HEK293 (cell line): ENCODE results near the gene ABHD4.

Experiments
- CTCF ChIA-PET: fragments of 350-600 bp; formaldehyde crosslinking; extraction: SDS; loops from one replicate; lab custom pipeline; 2021; ENCODE audit warnings: antibody characterized with exemption; lab: Yijun Ruan, JAX
- POLR2A ChIA-PET: fragments of 300-600 bp; formaldehyde crosslinking; extraction: SDS; loops from one replicate; lab custom pipeline; 2020; ENCODE audit warnings: antibody characterized with exemption, inconsistent platforms; lab: Yijun Ruan, JAX
- H3K27ac ChIP-seq: fragments of 200-500 bp; sonication (Bioruptor generic); 2 replicates; pipeline ENCODE4 v1.5.1; 2014; ENCODE audit warnings: low read depth, low read length, control low read depth, inconsistent platforms; ENCODE audit errors: extremely low read depth
- H3K36me3 ChIP-seq, 2 experiments: fragments of 200-500 bp in 1 of 2; sonication (Bioruptor generic) in 1 of 2; 1 replicate in 1 of 2; 2 replicates in 1 of 2; pipeline ENCODE4 v1.5.1; 2014 to 2017; ENCODE audit warnings: inconsistent platforms in 2 of 2, low read length in 2 of 2; ENCODE audit not compliant: control insufficient read depth in 2 of 2, insufficient read depth in 1 of 2
- H3K4me1 ChIP-seq: fragments of 200-500 bp; sonication (Bioruptor generic); 2 replicates; pipeline ENCODE4 v1.5.1; 2014; ENCODE audit warnings: mild to moderate bottlenecking, low read length, inconsistent platforms; ENCODE audit not compliant: control insufficient read depth, insufficient read depth
- H3K4me3 ChIP-seq: 2 replicates; pipeline ENCODE4 v1.5.1; 2011; ENCODE audit warnings: low read depth, mild to moderate bottlenecking, control low read depth, low read length, moderate library complexity
- H3K9me3 ChIP-seq: fragments of 200-500 bp; sonication (Bioruptor generic); 2 replicates; pipeline ENCODE4 v1.5.1; 2014; ENCODE audit warnings: low read depth, low read length, inconsistent platforms; ENCODE audit not compliant: control insufficient read depth, insufficient read depth
- GLI4 ChIP-seq: fragments of 450-650 bp; formaldehyde crosslinking; IDR thresholded peaks from 2 replicates; pipeline ENCODE4 v1.5.1; 2016; ENCODE audit warnings: missing biosample characterization, missing genetic modification characterization
- GLIS2 ChIP-seq: fragments of 450-650 bp; formaldehyde crosslinking; IDR thresholded peaks from 2 replicates; pipeline ENCODE4 v1.5.1; 2016; ENCODE audit warnings: missing biosample characterization, missing genetic modification characterization
- HOXA7 ChIP-seq: sonication (generic); formaldehyde crosslinking; IDR thresholded peaks from 2 replicates; pipeline ENCODE4 v1.8.1; 2022; ENCODE audit warnings: missing genetic modification reagents, borderline replicate concordance
- IKZF3 ChIP-seq: fragments of 450-650 bp; IDR thresholded peaks from 2 replicates; pipeline ENCODE4 v1.5.0; 2018; ENCODE audit warnings: missing biosample characterization, mild to moderate bottlenecking, missing genetic modification characterization, moderate library complexity
- KLF1 ChIP-seq: fragments of 450-650 bp; formaldehyde crosslinking; IDR thresholded peaks from 2 replicates; pipeline ENCODE4 v1.5.1; 2016; ENCODE audit warnings: missing biosample characterization, missing genetic modification characterization
- SETDB1 ChIP-seq: IDR thresholded peaks from one replicate; pipeline ENCODE4 v1.6.1; 2017; ENCODE audit warnings: mild to moderate bottlenecking, low read length, moderate library complexity, mixed read lengths; ENCODE audit not compliant: insufficient read length
- SP2 ChIP-seq: fragments of 450-650 bp; formaldehyde crosslinking; IDR thresholded peaks from 2 replicates; pipeline ENCODE4 v1.5.1; 2016; ENCODE audit warnings: missing biosample characterization, missing genetic modification characterization
- SP7 ChIP-seq: fragments of 450-650 bp; formaldehyde crosslinking; IDR thresholded peaks from 2 replicates; pipeline ENCODE4 v1.5.1; 2016; ENCODE audit warnings: missing biosample characterization, missing genetic modification characterization
- TRIM28 ChIP-seq: IDR thresholded peaks from 2 replicates; pipeline ENCODE4 v1.6.1; 2011; ENCODE audit warnings: low read length, control low read depth, borderline replicate concordance
- ZFHX2 ChIP-seq: fragments of 450-650 bp; formaldehyde crosslinking; conservative IDR thresholded peaks from 2 replicates; pipeline ENCODE4 v1.5.1; 2016; ENCODE audit warnings: missing biosample characterization, missing genetic modification characterization
- ZIC2 ChIP-seq: fragments of 450-650 bp; formaldehyde crosslinking; IDR thresholded peaks from 2 replicates; pipeline ENCODE4 v1.5.1; 2016; ENCODE audit warnings: missing biosample characterization, missing genetic modification characterization
- ZNF112 ChIP-seq: fragments of 450-650 bp; formaldehyde crosslinking; IDR thresholded peaks from 2 replicates; pipeline ENCODE4 v1.5.0; 2017; ENCODE audit warnings: missing biosample characterization, missing genetic modification characterization
- ZNF157 ChIP-seq: fragments of 450-650 bp; formaldehyde crosslinking; IDR thresholded peaks from 2 replicates; pipeline ENCODE4 v1.5.1; 2016; ENCODE audit warnings: missing biosample characterization, missing genetic modification characterization
- ZNF16 ChIP-seq: fragments of 450-650 bp; formaldehyde crosslinking; IDR thresholded peaks from 2 replicates; pipeline ENCODE4 v1.5.1; 2016; ENCODE audit warnings: low read depth, missing biosample characterization, missing genetic modification characterization
- ZNF211 ChIP-seq: fragments of 450-650 bp; formaldehyde crosslinking; IDR thresholded peaks from 2 replicates; pipeline ENCODE4 v1.5.1; 2016; ENCODE audit warnings: low read depth, missing biosample characterization, missing genetic modification characterization
- ZNF248 ChIP-seq: fragments of 450-650 bp; formaldehyde crosslinking; IDR thresholded peaks from 2 replicates; pipeline ENCODE4 v1.5.1; 2017; ENCODE audit warnings: missing biosample characterization, missing genetic modification characterization
- ZNF670 ChIP-seq: fragments of 450-650 bp; formaldehyde crosslinking; IDR thresholded peaks from 2 replicates; pipeline ENCODE4 v1.5.1; 2016; ENCODE audit warnings: missing biosample characterization, missing genetic modification characterization, low read depth
- ZNF785 ChIP-seq: fragments of 450-650 bp; formaldehyde crosslinking; IDR thresholded peaks from 2 replicates; pipeline ENCODE4 v1.5.1; 2016; ENCODE audit warnings: missing biosample characterization, missing genetic modification characterization
- ZNF830 ChIP-seq: fragments of 450-650 bp; IDR thresholded peaks from 2 replicates; pipeline ENCODE4 v1.5.0; 2018; ENCODE audit warnings: missing biosample characterization, missing genetic modification characterization, low read depth, mild to moderate bottlenecking, moderate library complexity
- ZSCAN30 ChIP-seq: fragments of 450-650 bp; IDR thresholded peaks from 2 replicates; pipeline ENCODE4 v1.5.1; 2018; ENCODE audit warnings: missing biosample characterization, mild to moderate bottlenecking, missing genetic modification characterization, moderate library complexity
- TF ChIP-seq, protein P1 (sequence below): fragments of 450-650 bp; formaldehyde crosslinking; IDR thresholded peaks from 2 replicates; pipeline ENCODE4 v1.5.1; 2016; ENCODE audit warnings: missing biosample characterization, missing genetic modification characterization
- TF ChIP-seq, protein P2 (sequence below): fragments of 450-650 bp; formaldehyde crosslinking; IDR thresholded peaks from 2 replicates; pipeline ENCODE4 v1.5.1; 2016; ENCODE audit warnings: missing biosample characterization, missing genetic modification characterization
- TF ChIP-seq, protein P3 (sequence below): fragments of 450-650 bp; formaldehyde crosslinking; IDR thresholded peaks from 2 replicates; pipeline ENCODE4 v1.5.1; 2016; ENCODE audit warnings: missing biosample characterization, missing genetic modification characterization
- TF ChIP-seq, protein P4 (sequence below): fragments of 450-650 bp; formaldehyde crosslinking; IDR thresholded peaks from 2 replicates; pipeline ENCODE4 v1.5.1; 2016; ENCODE audit warnings: missing biosample characterization, missing genetic modification characterization, low read depth
- TF ChIP-seq, protein P5 (sequence below): fragments of 450-650 bp; formaldehyde crosslinking; IDR thresholded peaks from 2 replicates; pipeline ENCODE4 v1.5.1; 2016; ENCODE audit warnings: missing biosample characterization, missing genetic modification characterization
- TF ChIP-seq, protein P6 (sequence below): sonication (generic); formaldehyde crosslinking; IDR thresholded peaks from 2 replicates; pipeline ENCODE4 v1.8.1; 2022; ENCODE audit warnings: mild to moderate bottlenecking, moderate library complexity, missing genetic modification reagents

The ABHD4 gene

DNA sequence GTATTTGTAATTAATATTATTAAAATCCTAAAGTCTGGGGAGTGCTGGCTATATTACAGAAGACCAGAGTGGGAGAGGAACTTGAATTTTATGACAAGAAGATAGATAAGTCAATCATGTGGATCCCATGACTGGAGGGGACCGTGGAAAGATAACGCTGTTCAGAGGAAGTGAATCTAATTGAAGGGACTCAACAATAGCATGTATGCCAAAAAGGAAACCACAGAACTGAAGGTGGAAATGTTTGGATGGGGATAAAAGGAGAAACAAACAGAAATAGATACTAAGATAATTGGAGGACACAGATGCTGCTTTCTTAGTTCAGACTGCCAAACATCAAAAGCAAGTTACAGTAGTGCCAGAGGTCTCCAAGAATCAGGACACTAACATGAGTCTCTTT lies 24.9 kb downstream of the ABHD4 start (continued):
- TF ChIP-seq ZIC2 (tag by site-specific recombination) (no peak), SP7 (no peak), ZNF16 (tag by site-specific recombination) (no peak), ZNF670 (tag by site-specific recombination) (no peak), ZNF157 (tag by site-specific recombination) (no peak), ZNF785 (tag by site-specific recombination) (no peak)
- TF ChIP-seq, protein P1, sequence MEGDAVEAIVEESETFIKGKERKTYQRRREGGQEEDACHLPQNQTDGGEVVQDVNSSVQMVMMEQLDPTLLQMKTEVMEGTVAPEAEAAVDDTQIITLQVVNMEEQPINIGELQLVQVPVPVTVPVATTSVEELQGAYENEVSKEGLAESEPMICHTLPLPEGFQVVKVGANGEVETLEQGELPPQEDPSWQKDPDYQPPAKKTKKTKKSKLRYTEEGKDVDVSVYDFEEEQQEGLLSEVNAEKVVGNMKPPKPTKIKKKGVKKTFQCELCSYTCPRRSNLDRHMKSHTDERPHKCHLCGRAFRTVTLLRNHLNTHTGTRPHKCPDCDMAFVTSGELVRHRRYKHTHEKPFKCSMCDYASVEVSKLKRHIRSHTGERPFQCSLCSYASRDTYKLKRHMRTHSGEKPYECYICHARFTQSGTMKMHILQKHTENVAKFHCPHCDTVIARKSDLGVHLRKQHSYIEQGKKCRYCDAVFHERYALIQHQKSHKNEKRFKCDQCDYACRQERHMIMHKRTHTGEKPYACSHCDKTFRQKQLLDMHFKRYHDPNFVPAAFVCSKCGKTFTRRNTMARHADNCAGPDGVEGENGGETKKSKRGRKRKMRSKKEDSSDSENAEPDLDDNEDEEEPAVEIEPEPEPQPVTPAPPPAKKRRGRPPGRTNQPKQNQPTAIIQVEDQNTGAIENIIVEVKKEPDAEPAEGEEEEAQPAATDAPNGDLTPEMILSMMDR = no peak
- TF ChIP-seq, protein P2, sequence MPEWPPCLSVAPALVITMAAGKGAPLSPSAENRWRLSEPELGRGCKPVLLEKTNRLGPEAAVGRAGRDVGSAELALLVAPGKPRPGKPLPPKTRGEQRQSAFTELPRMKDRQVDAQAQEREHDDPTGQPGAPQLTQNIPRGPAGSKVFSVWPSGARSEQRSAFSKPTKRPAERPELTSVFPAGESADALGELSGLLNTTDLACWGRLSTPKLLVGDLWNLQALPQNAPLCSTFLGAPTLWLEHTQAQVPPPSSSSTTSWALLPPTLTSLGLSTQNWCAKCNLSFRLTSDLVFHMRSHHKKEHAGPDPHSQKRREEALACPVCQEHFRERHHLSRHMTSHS (tag by site-specific recombination) = no peak
- TF ChIP-seq, protein P3, sequence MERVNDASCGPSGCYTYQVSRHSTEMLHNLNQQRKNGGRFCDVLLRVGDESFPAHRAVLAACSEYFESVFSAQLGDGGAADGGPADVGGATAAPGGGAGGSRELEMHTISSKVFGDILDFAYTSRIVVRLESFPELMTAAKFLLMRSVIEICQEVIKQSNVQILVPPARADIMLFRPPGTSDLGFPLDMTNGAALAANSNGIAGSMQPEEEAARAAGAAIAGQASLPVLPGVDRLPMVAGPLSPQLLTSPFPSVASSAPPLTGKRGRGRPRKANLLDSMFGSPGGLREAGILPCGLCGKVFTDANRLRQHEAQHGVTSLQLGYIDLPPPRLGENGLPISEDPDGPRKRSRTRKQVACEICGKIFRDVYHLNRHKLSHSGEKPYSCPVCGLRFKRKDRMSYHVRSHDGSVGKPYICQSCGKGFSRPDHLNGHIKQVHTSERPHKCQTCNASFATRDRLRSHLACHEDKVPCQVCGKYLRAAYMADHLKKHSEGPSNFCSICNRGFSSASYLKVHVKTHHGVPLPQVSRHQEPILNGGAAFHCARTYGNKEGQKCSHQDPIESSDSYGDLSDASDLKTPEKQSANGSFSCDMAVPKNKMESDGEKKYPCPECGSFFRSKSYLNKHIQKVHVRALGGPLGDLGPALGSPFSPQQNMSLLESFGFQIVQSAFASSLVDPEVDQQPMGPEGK = no peak

DNA sequence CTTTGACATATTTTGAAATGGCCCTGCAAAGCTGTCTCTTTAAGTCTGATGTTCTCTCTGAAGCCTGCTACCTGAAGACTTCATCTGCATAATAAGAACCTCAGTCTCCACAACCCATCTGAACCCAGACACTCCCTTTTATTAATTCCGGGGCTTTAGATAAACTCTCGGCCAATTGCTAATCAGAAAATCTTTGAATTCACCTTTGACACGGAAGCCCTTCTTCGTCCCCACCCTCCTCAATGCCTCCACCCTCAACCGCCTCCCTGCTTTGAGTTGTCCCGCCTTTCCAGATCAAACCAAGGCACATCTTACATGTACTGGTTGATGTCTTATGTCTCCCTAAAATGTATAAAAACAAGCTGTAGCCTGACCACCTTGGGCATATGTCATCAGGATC lies 28.5 kb downstream of the ABHD4 start:
- Histone ChIP-seq H3K4me1 (peaks cover 4% of the 10 kb centered on the region; the same call in 1 of the 2 replicates), H3K9me3 (no peaks in the 10 kb centered on the region), H3K27ac (no peak overlapping the region), H3K4me3 (no peak overlapping the region), H3K36me3 (no peaks in the 10 kb centered on the region)
- TF ChIP-seq KLF1 (tag by site-specific recombination) (0 out of 2 replicates have a peak, but pooled peaks have one; percentile 28), SETDB1 (no peak)
- POLR2A ChIA-PET = no interaction called here
- CTCF ChIA-PET = interaction anchor here (0.6 to 1.0 kb wide), 2 partner anchors 26 to 198 kb away, joined by 3 read pairs; no protein-coding TSS in a partner anchor

DNA sequence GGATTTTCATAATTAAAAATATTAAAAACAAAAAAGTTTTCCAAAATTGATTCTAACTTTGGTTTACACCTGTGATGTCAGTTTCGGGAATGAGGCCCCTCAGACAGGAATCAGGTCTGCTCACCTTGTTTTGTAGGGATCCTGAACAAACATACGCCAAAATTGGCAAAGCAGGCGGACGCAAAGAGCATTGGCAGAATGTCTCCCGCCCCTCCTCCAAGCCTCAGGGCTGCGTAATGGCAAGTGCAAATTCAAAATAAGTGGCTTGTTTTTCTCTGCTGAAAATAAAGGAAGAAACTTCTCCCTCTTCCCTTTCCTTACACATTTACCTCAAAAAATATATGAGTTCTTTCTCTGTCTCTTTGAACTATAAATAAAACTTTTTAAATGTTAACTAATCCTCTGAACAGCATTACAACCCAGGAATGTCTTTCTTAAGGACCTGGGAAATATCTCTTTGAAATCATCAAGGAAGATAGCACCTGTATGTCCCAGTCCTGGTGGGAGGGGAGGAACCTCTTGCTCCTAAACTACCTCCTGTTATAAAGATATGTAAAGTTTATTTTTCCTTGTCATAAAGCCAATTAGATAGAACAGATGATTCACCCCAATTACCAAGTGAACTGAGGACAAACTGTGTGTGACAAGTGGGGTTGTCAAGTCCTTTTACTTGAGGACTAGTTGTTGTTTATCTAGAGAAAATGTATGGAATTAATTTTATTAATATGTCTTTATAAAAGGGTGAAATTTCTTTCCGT lies 29.6 kb downstream of the ABHD4 start:
- Histone ChIP-seq H3K4me1 (peaks cover 4% of the 10 kb centered on the region; the same call in 1 of the 2 replicates), H3K27ac (no peak overlapping the region), H3K9me3 (no peaks in the 10 kb centered on the region), H3K4me3 (no peak overlapping the region), H3K36me3 (no peaks in the 10 kb centered on the region)
- POLR2A ChIA-PET = no interaction called here
- CTCF ChIA-PET = no interaction called here
- TF ChIP-seq ZNF248 (tag by site-specific recombination) (no peak), ZFHX2 (no peak), GLI4 (tag by site-specific recombination) (no peak), SP2 (tag by site-specific recombination) (no peak), TRIM28 (no peak), IKZF3 (tag by site-specific recombination) (no peak), ZNF112 (tag by site-specific recombination) (no peak), ZSCAN30 (no peak), GLIS2 (tag by site-specific recombination) (no peak), ZNF830 (tag by site-specific recombination) (no peak), HOXA7 (CRISPR knock-in tag) (no peak), ZNF211 (tag by site-specific recombination) (no peak)
- TF ChIP-seq, protein P4, sequence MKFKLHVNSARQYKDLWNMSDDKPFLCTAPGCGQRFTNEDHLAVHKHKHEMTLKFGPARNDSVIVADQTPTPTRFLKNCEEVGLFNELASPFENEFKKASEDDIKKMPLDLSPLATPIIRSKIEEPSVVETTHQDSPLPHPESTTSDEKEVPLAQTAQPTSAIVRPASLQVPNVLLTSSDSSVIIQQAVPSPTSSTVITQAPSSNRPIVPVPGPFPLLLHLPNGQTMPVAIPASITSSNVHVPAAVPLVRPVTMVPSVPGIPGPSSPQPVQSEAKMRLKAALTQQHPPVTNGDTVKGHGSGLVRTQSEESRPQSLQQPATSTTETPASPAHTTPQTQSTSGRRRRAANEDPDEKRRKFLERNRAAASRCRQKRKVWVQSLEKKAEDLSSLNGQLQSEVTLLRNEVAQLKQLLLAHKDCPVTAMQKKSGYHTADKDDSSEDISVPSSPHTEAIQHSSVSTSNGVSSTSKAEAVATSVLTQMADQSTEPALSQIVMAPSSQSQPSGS (tag by site-specific recombination) = no peak
- TF ChIP-seq, protein P5, sequence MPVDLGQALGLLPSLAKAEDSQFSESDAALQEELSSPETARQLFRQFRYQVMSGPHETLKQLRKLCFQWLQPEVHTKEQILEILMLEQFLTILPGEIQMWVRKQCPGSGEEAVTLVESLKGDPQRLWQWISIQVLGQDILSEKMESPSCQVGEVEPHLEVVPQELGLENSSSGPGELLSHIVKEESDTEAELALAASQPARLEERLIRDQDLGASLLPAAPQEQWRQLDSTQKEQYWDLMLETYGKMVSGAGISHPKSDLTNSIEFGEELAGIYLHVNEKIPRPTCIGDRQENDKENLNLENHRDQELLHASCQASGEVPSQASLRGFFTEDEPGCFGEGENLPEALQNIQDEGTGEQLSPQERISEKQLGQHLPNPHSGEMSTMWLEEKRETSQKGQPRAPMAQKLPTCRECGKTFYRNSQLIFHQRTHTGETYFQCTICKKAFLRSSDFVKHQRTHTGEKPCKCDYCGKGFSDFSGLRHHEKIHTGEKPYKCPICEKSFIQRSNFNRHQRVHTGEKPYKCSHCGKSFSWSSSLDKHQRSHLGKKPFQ (tag by site-specific recombination) = no peak
- TF ChIP-seq, protein P6, sequence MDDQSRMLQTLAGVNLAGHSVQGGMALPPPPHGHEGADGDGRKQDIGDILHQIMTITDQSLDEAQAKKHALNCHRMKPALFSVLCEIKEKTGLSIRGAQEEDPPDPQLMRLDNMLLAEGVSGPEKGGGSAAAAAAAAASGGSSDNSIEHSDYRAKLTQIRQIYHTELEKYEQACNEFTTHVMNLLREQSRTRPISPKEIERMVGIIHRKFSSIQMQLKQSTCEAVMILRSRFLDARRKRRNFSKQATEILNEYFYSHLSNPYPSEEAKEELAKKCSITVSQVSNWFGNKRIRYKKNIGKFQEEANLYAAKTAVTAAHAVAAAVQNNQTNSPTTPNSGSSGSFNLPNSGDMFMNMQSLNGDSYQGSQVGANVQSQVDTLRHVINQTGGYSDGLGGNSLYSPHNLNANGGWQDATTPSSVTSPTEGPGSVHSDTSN = no peak
